NCI-H226 (cell line): ENCODE measurements around the gene HOMER1.

Experiments
- DNase-seq: peaks from one replicate; pipeline ENCODE4 v3.0.0-alpha.2; 2015

Gene HOMER1, protein sequence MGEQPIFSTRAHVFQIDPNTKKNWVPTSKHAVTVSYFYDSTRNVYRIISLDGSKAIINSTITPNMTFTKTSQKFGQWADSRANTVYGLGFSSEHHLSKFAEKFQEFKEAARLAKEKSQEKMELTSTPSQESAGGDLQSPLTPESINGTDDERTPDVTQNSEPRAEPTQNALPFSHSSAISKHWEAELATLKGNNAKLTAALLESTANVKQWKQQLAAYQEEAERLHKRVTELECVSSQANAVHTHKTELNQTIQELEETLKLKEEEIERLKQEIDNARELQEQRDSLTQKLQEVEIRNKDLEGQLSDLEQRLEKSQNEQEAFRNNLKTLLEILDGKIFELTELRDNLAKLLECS

DNA sequence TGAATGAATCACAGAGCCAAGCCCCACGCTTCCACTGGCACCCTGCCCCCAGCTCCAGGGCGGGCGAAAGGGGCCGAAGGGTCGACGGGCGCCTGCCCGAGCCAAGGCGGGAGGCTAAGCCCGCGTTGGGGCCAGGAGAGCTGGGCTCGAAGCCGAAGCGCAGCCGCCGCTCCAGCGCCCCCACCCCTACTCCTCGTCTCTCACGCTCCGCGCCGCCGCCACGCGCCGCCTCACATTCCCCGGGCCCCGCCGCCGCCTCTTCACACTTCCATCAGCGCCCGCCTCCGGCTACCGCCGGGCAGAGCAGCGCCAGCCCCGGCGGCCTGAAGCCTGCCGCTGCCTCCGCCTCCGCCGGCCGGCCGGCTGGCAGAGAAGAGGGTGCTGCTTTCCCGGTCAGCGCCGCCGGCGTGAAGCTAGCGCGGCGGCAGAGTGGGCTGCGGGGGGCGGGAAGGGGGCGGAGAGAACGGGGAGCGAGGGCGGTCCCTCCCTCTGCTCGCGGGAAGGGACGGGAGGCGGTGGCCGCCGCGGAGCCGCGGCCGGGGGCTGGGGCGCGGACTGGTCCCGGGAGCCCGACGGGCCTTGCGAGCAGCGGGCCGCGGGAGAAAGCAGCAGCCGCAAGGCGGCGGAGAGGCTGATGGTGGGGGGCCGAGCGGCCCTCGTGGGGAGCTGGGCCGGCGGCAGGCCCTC is at the start of gene HOMER1:
Gene HOMER1, minus strand, starts transcription at position 431 of the 687 bp plus-strand sequence. CDS start 1,360 bp downstream, outside the sequence.
- peak; percentile 54 for DNase-seq

DNA sequence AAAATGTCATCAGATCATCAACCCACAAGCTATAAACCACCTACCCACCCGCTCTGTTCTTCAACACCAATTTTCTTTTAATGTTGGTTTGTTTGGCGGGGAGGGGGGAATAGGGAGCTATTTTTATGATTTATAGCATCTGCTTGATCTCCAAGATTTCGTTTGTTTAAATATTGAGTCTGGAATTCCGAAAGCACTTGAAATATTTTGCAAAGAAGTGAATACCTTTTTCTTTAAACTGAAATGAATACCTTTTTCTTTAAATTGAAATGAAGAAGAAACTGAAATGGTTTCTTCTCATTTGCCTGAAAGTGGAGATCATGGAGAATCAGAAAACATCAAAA is 49.3 kb upstream of the HOMER1 start:
- DNase-seq, result no peak

DNA sequence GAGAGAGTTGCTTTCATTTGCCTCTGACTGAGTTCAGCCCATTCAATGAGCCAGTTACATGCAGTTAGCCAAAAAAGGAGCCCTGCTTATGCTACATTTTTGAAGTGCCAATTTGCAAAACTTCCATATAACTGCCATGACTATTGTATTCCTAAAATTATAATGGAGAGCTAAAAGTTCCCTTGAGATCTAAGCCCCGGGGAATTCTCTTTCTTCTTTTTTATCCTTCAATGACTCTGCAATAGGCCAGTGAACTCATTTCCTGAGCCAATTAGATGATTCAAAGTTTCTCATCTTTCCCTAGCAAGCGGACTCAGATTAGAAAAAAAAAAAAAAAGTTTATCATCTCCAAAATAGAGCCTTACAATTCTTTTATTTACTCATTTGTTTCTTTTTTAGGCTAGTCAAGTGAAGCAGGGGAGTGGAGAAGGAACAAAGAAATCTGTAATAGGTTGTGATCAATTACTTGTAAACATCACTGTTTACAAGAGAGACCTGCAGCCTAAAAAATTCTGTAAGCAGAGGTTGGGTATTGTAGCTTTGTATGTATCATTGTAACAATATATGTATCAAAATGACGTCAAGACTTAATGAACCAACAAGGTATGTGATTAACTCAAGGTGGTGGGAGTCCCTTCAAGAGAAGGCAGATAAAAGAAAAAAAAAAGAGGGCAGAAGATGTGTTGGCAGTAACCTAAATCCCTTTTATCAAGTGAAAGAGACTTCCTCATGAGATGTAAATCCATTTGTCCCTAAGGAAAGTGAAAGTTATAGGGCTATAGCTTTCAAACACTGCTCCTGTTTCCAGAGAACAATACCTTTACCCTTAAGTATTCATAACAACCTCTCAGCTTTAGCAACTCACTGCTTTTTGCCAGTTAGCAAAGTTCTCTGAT is 48.7 kb upstream of the HOMER1 start:
- DNase-seq, result no peak

DNA sequence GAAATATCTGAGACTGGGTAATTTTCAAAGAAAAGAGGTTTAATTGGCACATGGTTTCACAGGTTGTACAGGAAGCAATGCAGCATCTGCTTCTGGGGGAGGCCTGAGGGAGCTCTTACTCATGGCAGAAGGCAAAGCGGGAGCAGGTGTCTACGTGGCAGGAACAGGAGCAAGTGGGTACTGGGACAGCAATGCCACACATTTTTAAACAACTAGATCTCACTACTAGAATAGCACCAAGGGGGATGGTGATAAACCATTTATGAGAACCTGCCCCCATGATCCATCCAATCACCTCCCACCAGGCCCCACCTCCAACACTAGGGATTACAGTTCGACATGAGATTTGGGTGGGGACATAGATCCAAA is 47.6 kb upstream of the HOMER1 start:
- no peak for DNase-seq

DNA sequence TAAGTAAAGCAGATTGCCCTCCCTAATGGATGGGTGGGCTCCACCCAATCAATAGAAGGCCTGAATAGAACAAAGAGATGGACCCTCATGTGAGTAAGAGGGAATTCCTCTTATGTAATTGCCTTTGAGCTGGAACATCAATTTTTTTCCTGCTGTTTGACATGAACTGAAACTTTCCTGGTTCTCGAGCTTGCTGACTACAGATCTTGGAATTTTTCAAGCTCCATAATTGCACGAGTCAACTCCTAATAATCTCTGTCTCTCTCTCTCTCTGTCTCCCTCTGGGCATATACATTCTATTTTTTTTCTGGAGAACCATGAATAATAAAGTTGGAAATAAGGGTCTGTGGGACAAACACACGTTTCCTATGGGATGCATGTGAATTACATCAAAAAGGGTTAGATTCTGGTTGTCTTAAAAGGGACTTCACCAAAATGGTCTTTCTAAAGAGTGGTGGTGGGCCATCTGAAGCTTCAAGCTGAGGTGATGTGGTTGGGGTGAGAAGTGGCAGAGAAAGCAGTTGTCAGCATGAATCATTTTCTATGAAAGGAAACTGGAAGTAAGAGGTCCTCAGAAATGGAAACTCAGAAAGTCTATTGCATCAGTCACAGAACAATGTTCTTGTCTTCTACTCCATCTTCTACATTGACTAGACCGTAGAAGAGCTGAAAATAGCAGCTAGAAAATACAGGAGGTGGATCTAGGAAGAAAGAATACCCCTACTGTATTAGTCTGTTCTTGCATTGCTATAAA is 47.0 kb upstream of the HOMER1 start:
- DNase-seq, result peak; percentile 44

DNA sequence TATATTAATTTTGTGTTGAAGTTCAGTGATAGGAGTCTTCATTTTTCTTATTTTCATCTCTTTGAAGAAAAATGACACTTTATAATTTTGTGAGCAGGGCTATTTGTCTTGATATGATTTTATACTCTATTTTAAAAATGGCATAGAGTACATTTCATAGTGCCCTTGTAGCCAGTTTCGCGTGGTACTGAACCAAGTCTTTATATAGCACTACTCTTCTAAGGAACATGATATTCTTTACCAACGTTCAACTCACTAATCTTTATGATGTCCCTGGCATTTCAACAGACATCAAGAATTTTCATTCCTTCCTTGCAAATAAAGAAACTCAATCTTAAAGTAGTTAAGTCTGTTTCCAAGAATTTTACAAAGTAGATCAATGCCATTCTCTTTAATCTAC is 41.5 kb upstream of the HOMER1 start:
- DNase-seq, result no peak

DNA sequence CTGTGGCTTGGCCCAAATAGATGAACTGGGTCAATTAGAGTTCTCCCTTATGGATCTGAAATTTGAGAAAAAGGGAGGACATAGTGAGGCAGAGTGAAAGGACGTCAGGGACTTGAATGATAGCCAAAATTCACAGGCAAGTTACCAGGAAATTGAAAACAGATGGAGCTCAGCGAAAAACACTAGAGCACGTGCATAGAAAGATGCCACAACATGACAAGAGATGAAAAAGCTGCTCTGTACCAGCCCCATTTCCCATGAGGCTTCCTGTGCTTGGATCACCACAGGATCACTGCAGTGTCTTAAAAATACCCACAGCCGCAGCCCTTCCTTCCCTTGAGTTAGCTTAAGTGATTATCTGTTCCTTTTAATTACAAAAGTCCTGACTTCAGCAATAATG is 39.0 kb upstream of the HOMER1 start:
- DNase-seq, result no peak

DNA sequence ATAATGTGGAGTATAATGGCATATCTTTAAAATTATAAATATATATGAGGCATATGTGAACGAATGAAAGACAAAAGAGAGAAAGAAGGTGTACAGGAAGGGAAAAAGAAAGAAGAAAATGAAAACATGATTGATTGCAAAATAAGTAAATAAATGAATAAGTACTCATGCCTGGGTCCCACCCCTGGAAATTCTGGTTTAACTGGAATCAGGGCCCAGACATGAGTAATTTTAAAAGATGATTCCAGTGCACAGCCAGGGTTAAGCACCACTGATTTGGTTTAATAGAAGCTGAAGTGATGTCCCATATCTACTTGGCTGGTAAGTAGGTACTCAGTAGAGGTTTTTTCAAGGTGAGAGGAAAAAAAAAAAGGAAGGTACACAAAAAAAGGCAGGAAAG is 34.0 kb upstream of the HOMER1 start:
- DNase-seq, result no peak

DNA sequence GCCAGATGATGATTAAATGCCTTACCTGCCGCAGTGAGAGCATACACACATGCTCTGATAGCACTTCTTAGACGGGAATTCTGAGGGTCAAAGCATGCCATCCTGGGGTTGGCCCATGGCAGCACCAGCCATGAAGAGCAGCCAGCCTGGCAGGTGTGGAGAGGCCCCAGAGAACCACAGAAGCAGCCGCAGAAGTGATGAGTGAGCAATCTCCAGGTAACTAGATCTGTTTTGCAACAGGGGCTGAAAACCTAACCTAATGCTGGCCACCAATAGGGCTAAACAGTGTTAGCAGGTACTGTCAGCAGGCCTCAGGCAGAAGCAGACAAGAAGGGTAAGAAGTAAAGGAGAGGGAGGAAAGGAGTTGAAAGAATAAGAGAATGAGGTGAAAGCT is 33.5 kb upstream of the HOMER1 start:
- no peak for DNase-seq

DNA sequence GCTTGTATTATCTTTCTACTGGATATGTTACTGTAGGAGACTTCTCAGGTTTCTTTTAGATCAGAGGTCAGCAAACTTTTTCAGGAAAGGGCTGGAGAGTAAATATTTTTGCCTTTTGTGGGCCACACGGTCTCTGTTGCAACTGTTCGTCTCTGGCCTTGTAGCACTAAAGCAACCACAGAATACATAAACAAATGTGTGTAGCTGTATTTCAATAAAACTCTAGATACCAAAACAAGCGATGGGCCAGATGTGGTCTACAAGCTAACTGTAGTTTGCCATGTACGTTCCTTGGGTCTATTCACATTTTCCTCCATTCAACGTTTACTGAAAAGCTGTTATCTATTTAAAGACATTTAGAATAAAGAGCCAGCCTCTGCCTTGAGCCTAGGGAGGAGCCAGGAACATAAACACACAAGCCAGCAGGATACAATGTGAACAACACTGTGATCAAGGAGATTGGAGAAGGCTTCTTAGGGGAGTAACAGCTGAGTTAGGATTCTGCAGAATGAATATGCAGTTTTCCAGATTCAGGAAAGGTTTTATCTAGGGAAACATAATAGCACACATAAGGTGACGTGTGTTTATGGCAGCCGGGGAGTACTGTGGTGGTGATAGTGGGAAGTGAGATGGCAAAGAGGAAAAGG is 33.0 kb upstream of the HOMER1 start:
- DNase-seq, result no peak

DNA sequence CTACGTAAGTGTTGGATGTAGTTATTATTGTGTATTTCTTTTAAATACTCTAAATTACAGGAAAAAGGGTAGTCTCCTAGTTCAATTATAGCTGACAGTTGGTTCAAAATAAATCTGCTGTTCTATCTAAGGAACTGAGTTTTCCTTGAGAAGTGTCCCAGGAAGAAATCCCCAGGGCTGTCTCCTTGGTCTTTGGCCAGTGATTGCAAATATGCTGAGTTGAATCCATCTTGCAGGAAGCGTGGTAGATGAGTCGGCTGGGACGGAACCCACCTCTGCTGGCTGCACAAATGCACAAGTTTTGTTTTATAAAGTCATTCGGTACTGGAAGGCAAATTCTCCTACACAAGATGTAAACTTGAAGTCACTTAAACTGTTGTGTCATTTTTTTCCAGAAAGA is 30.2 kb upstream of the HOMER1 start:
- no peak for DNase-seq

DNA sequence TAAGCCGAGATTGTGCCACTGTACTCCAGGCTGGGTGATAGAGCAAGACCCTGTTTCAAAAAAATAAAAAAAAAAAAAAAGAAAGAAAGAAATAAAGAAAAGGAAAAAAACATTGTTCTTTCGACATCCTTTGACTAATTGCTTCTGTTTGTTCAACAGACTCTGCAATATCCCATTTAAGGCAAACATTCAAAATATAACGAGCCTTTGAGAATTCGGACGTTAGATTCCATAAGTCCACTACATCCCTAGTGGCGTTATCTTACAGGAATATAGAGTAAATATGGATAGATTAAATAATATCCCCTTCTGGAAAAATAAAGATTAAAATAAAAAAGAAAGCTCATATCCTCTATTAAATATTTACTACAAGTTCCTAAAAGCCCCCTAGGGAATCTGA is 27.0 kb upstream of the HOMER1 start:
- DNase-seq, result no peak

DNA sequence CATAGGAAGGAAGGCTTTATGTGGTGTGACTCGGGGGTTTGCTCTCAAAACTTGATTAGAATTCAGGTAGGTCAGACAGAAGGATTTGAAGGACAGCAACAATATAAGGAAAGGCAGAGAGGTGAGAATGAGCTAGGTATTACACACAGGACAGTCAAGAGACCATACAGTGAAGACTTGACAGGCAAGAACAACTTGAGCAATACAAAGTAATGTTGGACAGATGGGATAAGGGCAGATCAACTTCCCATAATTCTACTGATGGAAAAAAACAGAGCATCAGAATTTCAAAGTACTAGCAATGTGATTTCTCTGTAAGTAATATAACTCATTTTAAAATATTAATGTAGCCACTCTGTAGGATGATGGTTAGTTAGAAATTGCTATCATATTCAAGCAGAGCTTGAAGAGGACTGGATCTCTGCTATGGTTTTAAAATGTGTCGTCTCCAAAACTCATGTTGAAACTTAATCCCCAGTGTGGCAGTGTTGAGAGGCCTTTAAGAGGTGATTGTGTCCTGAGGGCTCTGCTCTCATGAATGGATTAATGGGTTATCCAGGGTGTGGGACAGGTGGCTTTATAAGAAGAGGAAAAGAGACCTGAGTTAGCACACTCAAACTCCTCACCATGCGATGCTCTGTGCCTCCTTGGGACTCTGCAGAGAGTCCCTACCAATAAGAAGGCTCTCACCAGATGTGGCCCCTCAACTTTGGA is 22.4 kb upstream of the HOMER1 start:
- DNase-seq, result no peak

DNA sequence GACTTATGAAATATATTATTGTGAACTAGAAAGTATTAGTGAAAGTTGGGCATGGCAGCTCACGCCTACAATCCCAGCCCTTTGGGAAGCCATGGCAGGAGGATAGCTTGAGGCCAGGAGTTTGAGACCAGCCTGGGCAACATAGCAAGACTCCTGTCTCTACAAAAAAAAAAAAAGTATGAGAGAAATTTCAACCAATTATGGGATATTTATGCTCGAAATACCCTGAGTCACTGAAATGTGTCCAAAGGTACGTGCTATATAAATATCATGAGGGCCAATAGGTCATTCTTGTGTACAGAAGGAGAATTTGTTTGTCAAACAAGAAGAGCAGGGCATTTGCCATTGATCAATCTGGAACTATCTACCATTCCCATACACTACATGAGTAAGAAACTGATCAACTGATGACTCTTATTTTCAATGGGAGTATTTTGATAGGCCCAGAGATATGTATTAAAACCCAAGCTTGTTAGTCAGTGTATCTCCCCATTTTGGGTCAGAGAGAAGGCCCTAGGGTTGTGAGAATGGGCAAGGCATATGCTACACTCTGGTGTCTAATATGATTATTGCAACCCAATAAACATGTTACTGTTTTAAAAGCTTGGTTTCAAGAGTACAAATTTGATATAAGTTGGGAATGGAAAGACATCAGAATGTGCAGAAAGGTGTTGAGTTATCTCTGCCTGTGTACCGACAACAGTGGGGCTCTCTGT is 21.7 kb upstream of the HOMER1 start:
- DNase-seq, result no peak

DNA sequence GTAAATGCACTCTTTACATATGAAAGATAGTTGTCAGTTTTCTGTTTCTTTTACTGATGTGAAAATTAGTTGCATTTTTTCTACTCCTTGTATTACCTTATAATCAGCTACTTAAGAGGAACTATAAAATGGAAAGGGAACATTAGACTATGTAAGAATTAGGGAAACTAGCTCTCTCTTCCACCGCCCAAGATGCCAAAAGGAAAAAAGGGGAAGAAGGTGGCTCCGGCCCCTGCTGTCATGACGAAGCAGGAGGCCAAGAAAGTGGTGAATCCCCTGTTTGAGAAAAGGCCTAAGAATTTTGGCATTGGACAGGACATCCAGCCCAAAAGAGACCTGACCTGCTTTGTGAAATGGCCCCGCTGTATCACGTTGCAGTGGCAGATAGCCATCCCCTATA is 15.2 kb upstream of the HOMER1 start:
- DNase-seq, result no peak

DNA sequence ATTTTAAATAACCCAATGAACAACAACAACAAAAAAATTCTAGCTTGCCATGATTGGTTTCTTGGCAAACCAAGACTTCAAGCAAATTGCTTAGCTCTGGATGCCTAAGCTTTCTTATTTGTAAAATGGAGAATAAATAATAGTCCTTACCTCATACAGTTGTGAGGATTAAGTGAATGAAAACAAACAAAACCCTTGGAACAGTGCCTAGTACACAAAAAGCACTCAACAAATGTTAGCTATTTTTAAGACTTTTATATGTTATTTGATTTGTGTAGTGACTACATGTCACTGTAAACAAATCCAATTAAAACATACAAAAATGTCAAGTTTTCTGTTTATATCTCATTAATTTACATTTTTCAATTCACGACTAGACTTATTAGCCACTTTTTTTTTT is 13.5 kb upstream of the HOMER1 start:
- DNase-seq, result no peak

DNA sequence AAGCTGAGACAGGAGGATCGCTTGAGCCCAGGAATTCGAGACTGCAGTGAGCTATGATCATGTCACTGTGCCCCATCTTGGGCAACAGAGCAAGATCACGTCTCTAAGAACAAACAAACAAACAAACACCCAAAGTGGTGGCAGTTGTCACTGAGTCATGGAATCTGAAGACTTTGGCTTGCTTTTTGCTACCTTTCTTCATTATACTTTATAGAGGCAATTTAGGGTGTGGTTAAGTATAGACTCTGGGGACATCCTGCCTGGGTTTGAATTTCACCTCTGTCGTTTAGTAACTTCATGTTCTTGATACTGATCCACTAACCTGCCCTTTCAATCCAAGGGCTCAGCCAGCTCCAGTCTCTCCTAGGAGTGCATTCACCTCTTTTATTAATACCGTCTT is 13.0 kb upstream of the HOMER1 start:
- DNase-seq, result no peak

DNA sequence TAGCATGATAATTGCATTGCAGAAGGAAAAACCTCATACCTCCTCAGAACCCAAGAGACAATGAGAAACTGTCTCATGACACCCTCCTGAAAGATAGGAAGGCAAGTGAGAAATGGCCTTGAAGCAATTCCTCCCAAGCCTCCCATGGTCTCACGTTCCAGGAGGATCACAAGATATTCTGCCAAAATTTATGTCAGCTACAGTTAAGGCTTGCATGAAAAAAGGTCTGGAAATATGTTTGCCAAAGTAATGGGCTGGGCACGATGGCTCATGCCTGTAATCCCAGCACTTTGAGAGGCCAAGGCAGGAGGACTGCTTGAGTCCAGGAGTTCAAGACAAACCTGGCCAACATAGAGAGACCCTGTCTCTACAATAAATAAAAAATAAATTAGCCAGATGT is 12.6 kb upstream of the HOMER1 start:
- no peak for DNase-seq

DNA sequence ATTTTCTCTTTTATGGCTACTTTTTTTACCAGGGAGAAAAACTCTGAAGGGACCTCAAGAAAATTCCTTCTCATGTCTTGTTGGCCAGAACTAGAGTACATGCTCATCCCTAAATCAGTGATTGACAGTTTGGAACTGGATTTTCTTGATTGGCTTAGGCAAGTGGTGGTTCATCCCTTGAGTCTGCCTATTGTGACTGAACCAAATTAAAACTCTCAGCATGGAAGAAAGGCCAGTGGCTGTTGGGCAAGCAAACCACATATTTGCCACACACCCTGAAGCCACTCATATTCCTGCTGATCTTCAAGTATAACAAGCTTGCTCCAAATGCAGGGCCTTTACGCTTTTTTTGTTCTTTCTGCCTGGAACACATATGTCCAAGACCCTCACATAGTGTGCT is 7.2 kb upstream of the HOMER1 start:
- no peak for DNase-seq

DNA sequence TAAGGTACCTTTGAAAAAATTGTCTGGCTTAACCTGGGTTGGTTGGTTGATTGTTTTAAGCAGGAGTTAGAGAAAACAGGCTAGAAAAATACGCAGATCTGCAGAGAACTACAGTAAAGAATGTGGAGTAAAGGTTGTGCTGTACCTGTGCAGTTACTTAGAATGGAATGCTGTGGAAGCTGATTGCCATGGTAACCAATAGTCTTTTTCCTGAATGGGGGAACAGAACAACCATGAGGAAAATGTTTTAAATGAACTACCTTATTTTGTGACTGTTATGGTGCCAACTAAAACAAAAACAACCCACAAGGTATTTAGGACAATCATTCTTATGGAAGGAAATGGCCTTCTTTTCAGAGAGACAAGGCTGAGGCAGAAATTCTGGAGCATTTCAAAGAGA is 4.8 kb upstream of the HOMER1 start:
- DNase-seq, result no peak

DNA sequence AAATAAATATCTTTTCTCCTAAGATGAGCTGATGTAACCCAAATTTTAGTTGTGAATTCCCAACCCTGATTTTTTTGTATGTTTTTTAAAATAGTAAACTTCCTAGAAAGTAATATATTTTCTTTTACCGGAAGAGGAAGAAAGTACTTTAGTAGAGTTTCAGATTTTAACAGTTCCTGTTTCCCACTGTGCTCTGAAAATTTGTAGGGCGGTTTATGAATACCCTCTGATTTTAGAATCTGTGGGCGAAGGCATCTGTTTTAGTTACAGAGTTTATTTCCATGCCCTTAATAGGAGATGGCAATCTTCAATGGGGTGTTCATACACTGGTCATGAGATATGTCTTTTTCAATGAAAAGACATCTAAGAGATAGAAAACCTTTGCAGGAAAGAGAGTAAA is 3.7 kb upstream of the HOMER1 start:
- no peak for DNase-seq
